PC-3 (cell line): ENCODE data around the gene RNF26.

Experiments
- EZH2phosphoT487 ChIP-seq: fragments of 300-600 bp; sonication (generic); IDR thresholded peaks from 2 replicates; pipeline ENCODE4 v1.6.1; 2018; ENCODE audit warnings: mild to moderate bottlenecking, antibody characterized with exemption, low read length, borderline replicate concordance
- TF ChIP-seq, protein P1 (sequence below): fragments of 300-600 bp; sonication (generic); conservative IDR thresholded peaks from 2 replicates; pipeline ENCODE4 v1.5.1; 2017; ENCODE audit warnings: antibody characterized with exemption, low read depth, mild to moderate bottlenecking, low read length

DNA sequence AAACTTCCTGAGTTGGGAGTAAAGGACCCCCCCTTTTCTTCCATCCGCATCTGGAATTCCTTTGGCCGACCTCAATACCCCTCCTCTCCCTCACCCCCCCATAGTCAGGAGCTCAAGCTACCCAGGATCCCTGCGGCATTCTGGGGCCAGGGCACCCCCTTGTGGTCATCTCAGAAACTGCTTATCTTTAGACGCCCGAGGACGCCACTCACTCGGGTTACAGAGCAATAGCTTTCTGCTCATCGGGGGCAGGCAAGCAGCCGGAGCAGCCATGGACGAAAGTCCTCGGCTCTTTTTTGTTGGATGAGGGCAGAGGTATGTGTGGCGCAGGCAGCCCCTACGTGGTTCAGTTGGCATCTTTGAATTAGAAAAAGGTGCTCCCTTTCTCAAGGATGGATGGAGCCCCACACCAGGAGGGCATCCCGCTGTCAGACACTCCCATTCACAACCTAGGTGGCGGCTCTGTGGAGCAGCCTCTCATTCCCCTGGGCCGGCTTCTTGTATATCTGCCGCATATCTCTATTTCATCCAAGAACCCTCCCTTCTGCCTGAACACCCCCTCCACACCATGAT is 4.1 kb downstream of the RNF26 start:
- TF ChIP-seq EZH2phosphoT487: no peak
- TF ChIP-seq, protein P1, sequence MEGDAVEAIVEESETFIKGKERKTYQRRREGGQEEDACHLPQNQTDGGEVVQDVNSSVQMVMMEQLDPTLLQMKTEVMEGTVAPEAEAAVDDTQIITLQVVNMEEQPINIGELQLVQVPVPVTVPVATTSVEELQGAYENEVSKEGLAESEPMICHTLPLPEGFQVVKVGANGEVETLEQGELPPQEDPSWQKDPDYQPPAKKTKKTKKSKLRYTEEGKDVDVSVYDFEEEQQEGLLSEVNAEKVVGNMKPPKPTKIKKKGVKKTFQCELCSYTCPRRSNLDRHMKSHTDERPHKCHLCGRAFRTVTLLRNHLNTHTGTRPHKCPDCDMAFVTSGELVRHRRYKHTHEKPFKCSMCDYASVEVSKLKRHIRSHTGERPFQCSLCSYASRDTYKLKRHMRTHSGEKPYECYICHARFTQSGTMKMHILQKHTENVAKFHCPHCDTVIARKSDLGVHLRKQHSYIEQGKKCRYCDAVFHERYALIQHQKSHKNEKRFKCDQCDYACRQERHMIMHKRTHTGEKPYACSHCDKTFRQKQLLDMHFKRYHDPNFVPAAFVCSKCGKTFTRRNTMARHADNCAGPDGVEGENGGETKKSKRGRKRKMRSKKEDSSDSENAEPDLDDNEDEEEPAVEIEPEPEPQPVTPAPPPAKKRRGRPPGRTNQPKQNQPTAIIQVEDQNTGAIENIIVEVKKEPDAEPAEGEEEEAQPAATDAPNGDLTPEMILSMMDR: peak; percentile 95
